Peyer's patch (tissue), 4 donors: ENCODE data around the gene CLASP1.

ENCODE experiments used
- POLR2A ChIP-seq, 2 donors: fragments of 450-650 bp; IDR thresholded peaks; one replicate each; pipeline ENCODE4 v1.5.1; 2017; ENCODE audit warnings: antibody characterized with exemption in 2 of 2, mild to moderate bottlenecking in 2 of 2, moderate library complexity in 2 of 2
- TF ChIP-seq, protein P1 (sequence below), 6 experiments: fragments of 450-650 bp in 4 of 6; fragments of 200-600 bp in 2 of 6; sonication (generic) in 1 of 6; IDR thresholded peaks; one replicate each; pipeline ENCODE4 v1.5.1; 2017 to 2019; ENCODE audit warnings: antibody characterized with exemption in 6 of 6, mild to moderate bottlenecking in 3 of 6, moderate library complexity in 1 of 6

DNA sequence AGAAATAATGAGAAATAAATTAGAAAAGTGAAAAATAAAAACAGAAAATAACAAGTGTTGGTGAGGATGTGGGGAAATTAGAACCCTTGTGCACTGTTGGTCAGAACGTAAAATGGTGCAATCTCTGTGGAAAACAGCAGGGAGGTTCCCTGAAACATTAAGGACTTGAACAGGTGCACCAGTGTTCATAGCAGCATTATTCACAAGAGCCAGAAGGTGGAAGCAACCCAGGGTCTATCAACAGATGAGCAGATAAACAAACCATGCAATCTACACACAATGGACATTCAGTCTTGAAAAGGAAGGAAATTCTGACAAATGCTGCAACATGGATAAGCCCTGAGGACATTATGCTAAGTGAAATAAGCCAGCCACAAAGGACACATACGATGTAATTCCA is 306.1 kb downstream of the CLASP1 start:
- TF ChIP-seq, protein P1, sequence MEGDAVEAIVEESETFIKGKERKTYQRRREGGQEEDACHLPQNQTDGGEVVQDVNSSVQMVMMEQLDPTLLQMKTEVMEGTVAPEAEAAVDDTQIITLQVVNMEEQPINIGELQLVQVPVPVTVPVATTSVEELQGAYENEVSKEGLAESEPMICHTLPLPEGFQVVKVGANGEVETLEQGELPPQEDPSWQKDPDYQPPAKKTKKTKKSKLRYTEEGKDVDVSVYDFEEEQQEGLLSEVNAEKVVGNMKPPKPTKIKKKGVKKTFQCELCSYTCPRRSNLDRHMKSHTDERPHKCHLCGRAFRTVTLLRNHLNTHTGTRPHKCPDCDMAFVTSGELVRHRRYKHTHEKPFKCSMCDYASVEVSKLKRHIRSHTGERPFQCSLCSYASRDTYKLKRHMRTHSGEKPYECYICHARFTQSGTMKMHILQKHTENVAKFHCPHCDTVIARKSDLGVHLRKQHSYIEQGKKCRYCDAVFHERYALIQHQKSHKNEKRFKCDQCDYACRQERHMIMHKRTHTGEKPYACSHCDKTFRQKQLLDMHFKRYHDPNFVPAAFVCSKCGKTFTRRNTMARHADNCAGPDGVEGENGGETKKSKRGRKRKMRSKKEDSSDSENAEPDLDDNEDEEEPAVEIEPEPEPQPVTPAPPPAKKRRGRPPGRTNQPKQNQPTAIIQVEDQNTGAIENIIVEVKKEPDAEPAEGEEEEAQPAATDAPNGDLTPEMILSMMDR (IDR thresholded peaks at IDR 0.05), result no peak
- no peak for TF ChIP-seq POLR2A (IDR thresholded peaks at IDR 0.05)
